ENCODE results near the gene MAPK8IP2. TPM values are rescaled to one million over a fixed set of nuclear protein-coding genes. Genes with fewer than 3 reads are reported as not detected.

Gene MAPK8IP2
- total RNA-seq, 6 experiments from 2014 or later = 0.15 to 1.7 (median 0.45) TPM

GRCh38 chr22:50560034-50560433 lies 40.6 kb upstream of the MAPK8IP2 start:
- H3K4me3 ChIP-seq = no peak overlapping the region
- no peaks in the 10 kb centered on the region for H3K36me3 ChIP-seq
- H3K4me1 ChIP-seq = peaks cover 0 to 10% (median 4%) of the 10 kb centered on the region in 4 donors
- no peaks in the 10 kb centered on the region for H3K27me3 ChIP-seq
- ATAC-seq (no peak), DNase-seq (no peak)
- 84% methylated on average over 3 of the region's 3 CpGs for WGBS (ENCODE audit: insufficient coverage, low coverage, low lambda C conversion rate, missing lambda C conversion rate)
- no peaks in the 10 kb centered on the region for H3K9me3 ChIP-seq
- H3K27ac ChIP-seq = no peak overlapping the region
- intact Hi-C loops (cut with DNase I) = no loop called here
- no peak for TF ChIP-seq POLR2A (IDR thresholded peaks at IDR 0.05)
- TF ChIP-seq CTCF (IDR thresholded peaks at IDR 0.05) = no peak

GRCh38 chr22:50561401-50562358 lies 38.9 kb upstream of the MAPK8IP2 start:
- Histone ChIP-seq H3K9me3 (no peaks in the 10 kb centered on the region), H3K27me3 (no peaks in the 10 kb centered on the region), H3K4me3 (no peak overlapping the region), H3K27ac (no peak overlapping the region), H3K4me1 (peaks cover 0 to 10% (median 4%) of the 10 kb centered on the region in 4 donors), H3K36me3 (no peaks in the 10 kb centered on the region)
- 83% methylated on average over 31 of the region's 34 CpGs for WGBS (ENCODE audit: insufficient coverage, low coverage, low lambda C conversion rate, missing lambda C conversion rate)
- intact Hi-C loops (cut with DNase I) = no loop called here
- ATAC-seq = no peak
- TF ChIP-seq POLR2A (IDR thresholded peaks at IDR 0.05) (no peak), CTCF (IDR thresholded peaks at IDR 0.05) (no peak)
- peak in 1 of 3 donors; percentile 56 for DNase-seq

GRCh38 chr22:50562523-50563412 lies 37.8 kb upstream of the MAPK8IP2 start, which contains the start of gene SYCE3:
Gene SYCE3 (minus strand): TSS chr22:50562919. CDS start chr22:50556405, 6,514 bp downstream.
- Histone ChIP-seq H3K36me3 (no peaks in the 10 kb centered on the region), H3K27me3 (no peaks in the 10 kb centered on the region), H3K27ac (peak within 1 kb of the TSS; percentile 67 to 93 (median 88)), H3K4me1 (peaks cover 0 to 10% (median 4%) of the 10 kb centered on the region in 4 donors), H3K4me3 (peak within 1 kb of the TSS; percentile 49 to 68 (median 60)), H3K9me3 (no peaks in the 10 kb centered on the region)
- peak; percentile 95 to 97 (median 96) for ATAC-seq
- TF ChIP-seq CTCF (IDR thresholded peaks at IDR 0.05) (peak; percentile 98 to 99 (median 99)), POLR2A (IDR thresholded peaks at IDR 0.05) (peak; percentile 98)
- DNase-seq = peak; percentile 99
- intact Hi-C loops (cut with DNase I) = no loop called here
- 11% methylated on average over 19 of the region's 61 CpGs for WGBS (ENCODE audit: insufficient coverage, low coverage, low lambda C conversion rate, missing lambda C conversion rate)

GRCh38 chr22:50563413-50564160 lies 37.0 kb upstream of the MAPK8IP2 start:
- peak overlapping the region; percentile 49 to 68 (median 60) for H3K4me3 ChIP-seq
- peak in 2 of 3 donors; percentile 75 for DNase-seq
- intact Hi-C loops (cut with DNase I) = no loop called here
- TF ChIP-seq POLR2A (IDR thresholded peaks at IDR 0.05) = no peak
- no peak for TF ChIP-seq CTCF (IDR thresholded peaks at IDR 0.05)
- no peaks in the 10 kb centered on the region for H3K9me3 ChIP-seq
- no peaks in the 10 kb centered on the region for H3K36me3 ChIP-seq
- H3K4me1 ChIP-seq = peaks cover 0 to 18% (median 9%) of the 10 kb centered on the region in 4 donors
- H3K27ac ChIP-seq = peak overlapping the region; percentile 67 to 93 (median 88)
- ATAC-seq = peak; percentile 33 to 60 (median 48)
- WGBS (ENCODE audit: insufficient coverage, low coverage, low lambda C conversion rate, missing lambda C conversion rate) = 10% methylated on average over 16 of the region's 17 CpGs
- H3K27me3 ChIP-seq = no peaks in the 10 kb centered on the region

Data from right lobe of liver (tissue), 6 donors.